Measurements from ENCODE around the gene NTRK3. TPM values are rescaled to one million over a fixed set of nuclear protein-coding genes. Genes with fewer than 3 reads are reported as not detected.
"Not testable (repeated sequence)": the region's sequence is repeated elsewhere in the genome, so short reads cannot be mapped to it uniquely, and the experiment has no call there.

NTRK3 gene
- total RNA-seq, 2 experiments from 2014 or later = not detected

DNA sequence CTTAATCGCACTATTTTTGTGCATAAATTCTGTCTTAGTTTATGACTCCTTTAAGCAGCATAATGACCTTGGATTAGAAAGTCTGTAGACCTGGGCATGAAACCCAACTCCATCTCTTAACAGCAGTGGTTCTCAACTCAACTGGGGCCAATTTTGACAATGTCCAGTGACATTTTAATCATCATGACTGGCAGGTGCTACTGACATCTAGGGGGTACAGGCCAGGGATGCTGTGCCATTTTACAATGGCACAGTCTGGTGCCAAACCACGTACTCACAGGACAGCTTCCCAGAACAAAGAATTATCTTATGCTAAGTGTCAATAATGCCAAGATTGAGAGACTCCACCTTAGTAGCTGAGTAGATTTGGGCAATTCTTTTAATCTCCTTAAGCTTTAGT lies 405.0 kb downstream of the NTRK3 start:
- ATAC-seq (no peak), DNase-seq (no peak)
- CTCF ChIA-PET = no interaction called here
- H3K27me3 Mint-ChIP-seq (ENCODE audit: low read depth) = no peaks in the 10 kb centered on the region
- H3K9me3 Mint-ChIP-seq (ENCODE audit: insufficient read depth) = no peaks in the 10 kb centered on the region
- no peaks in the 10 kb centered on the region for H3K36me3 Mint-ChIP-seq (ENCODE audit: low read depth)
- H3K4me1 Mint-ChIP-seq (ENCODE audit: low read depth) = no peaks in the 10 kb centered on the region
- POLR2A ChIA-PET = no interaction called here
- no peak overlapping the region for H3K27ac Mint-ChIP-seq
- no peak overlapping the region for H3K4me3 Mint-ChIP-seq

DNA sequence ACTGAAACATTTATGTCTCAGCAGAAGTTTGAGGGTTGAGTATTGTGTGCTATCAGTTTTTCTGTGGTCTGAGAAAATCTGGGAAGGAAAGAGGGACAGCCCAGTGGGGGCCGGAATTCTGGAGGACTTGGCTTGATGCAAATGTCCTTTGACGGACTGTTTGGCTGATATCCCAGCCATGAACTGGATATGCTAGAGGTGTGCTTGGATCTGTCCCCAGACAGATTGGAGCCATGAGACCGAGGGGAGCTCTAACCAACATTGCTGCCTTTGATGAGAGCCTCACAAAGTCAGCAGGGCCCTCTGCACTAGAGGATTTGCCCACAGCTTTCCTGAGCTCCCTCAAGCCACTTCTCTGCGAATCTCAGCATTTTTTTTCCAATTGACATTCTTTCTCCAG lies 405.6 kb downstream of the NTRK3 start:
- POLR2A ChIA-PET = no interaction called here
- no peak for ATAC-seq
- no peak for DNase-seq
- Mint-ChIP-seq H3K9me3 (ENCODE audit: insufficient read depth) (no peaks in the 10 kb centered on the region), H3K36me3 (ENCODE audit: low read depth) (no peaks in the 10 kb centered on the region), H3K27me3 (ENCODE audit: low read depth) (no peaks in the 10 kb centered on the region), H3K4me3 (no peak overlapping the region), H3K27ac (no peak overlapping the region), H3K4me1 (ENCODE audit: low read depth) (no peaks in the 10 kb centered on the region)
- CTCF ChIA-PET = no interaction called here

DNA sequence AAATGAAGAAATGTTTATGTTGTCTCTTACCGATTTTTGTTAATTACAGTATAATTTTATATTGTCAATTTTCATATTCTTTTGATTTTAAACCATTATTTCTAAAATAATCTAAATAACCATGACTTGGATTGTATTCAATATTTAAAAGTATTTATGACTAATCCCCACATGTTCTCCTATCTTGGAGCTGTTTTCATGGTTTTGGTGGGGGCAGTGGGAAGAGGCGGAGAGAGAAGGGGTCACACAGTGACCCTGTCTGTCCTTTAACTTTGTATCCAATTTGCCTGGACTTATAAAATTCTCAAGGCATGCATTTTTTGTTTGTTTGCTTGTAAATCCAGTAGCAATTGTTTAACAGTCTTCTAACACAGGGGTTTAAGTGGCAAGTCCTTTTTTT lies 407.4 kb downstream of the NTRK3 start:
- ATAC-seq = no peak
- POLR2A ChIA-PET = no interaction called here
- no peak for DNase-seq
- H3K9me3 Mint-ChIP-seq (ENCODE audit: insufficient read depth) = no peaks in the 10 kb centered on the region
- no peak overlapping the region for H3K4me3 Mint-ChIP-seq
- no peaks in the 10 kb centered on the region for H3K4me1 Mint-ChIP-seq (ENCODE audit: low read depth)
- H3K36me3 Mint-ChIP-seq (ENCODE audit: low read depth) = no peaks in the 10 kb centered on the region
- H3K27ac Mint-ChIP-seq = no peak overlapping the region
- CTCF ChIA-PET = no interaction called here
- no peaks in the 10 kb centered on the region for H3K27me3 Mint-ChIP-seq (ENCODE audit: low read depth)

DNA sequence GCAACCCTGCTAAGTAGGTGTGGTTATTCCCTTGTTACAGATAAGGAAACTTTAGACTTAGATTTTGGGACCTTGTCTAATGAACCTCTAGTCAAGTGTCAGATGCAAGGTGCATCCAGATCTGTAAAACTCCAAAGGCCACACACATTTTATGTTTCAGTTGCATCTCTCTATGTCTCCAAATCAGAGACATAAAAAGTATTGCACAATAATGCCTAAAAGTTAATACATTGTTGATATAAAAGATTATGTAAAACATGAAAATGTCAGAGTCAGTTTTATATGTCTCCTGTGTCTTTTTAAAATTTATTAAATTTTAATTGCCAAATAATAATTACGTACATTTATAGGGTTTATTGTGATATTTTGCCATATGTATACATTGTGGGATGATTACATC lies 408.5 kb downstream of the NTRK3 start:
- Mint-ChIP-seq H3K4me3 (no peak overlapping the region), H3K4me1 (ENCODE audit: low read depth) (no peaks in the 10 kb centered on the region), H3K27ac (no peak overlapping the region), H3K27me3 (ENCODE audit: low read depth) (no peaks in the 10 kb centered on the region), H3K9me3 (ENCODE audit: insufficient read depth) (no peaks in the 10 kb centered on the region), H3K36me3 (ENCODE audit: low read depth) (no peaks in the 10 kb centered on the region)
- ATAC-seq (no peak), DNase-seq (no peak)
- ChIA-PET POLR2A (no interaction called here), CTCF (no interaction called here)

DNA sequence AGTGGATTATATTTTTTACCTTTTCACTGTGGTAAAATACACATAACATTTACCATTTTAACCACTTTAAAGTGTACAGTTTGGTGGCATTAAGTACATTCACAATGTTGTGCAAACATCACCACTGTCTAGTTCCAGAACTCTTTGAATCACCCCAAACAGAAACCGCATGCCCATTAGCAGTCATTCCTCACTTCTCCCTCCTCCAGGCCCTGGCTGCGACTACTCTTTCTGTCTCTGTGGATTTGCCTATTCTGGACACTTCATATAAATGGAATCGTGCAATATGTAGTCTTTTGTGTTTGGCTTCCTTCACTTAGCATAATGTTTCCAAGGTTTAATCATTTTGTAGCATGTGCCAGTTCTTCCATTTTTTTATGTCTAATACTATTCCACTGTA lies 409.8 kb downstream of the NTRK3 start:
- Mint-ChIP-seq H3K4me1 (ENCODE audit: low read depth) (no peaks in the 10 kb centered on the region), H3K4me3 (no peak overlapping the region), H3K27me3 (ENCODE audit: low read depth) (no peaks in the 10 kb centered on the region), H3K9me3 (ENCODE audit: insufficient read depth) (no peaks in the 10 kb centered on the region), H3K36me3 (ENCODE audit: low read depth) (no peaks in the 10 kb centered on the region), H3K27ac (no peak overlapping the region)
- POLR2A ChIA-PET = no interaction called here
- CTCF ChIA-PET = no interaction called here
- no peak for ATAC-seq
- no peak for DNase-seq

DNA sequence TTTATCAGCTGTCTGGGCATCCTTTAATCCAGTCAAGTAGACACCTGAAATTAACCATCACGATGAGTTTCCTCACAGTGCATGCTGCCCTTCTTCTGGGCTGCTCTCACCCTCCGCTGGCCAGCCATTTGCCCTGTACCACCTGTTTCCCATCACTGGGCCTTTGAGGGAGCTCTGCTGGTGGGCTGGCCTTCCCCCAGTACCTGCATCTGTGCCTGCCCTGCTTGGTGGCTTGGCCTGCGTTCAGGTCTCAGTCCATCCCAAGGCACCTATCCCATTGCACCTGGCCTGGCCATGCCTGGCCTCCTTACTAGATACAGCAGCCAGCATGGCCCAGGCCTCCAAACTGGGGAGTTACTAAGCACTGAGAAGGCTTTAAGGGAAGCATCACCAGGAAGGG lies 413.2 kb downstream of the NTRK3 start:
- Mint-ChIP-seq H3K4me1 (ENCODE audit: low read depth) (no peaks in the 10 kb centered on the region), H3K9me3 (ENCODE audit: insufficient read depth) (no peaks in the 10 kb centered on the region), H3K27me3 (ENCODE audit: low read depth) (no peaks in the 10 kb centered on the region), H3K4me3 (no peak overlapping the region), H3K36me3 (ENCODE audit: low read depth) (no peaks in the 10 kb centered on the region), H3K27ac (no peak overlapping the region)
- DNase-seq = no peak
- CTCF ChIA-PET = no interaction called here
- POLR2A ChIA-PET = no interaction called here
- no peak for ATAC-seq

DNA sequence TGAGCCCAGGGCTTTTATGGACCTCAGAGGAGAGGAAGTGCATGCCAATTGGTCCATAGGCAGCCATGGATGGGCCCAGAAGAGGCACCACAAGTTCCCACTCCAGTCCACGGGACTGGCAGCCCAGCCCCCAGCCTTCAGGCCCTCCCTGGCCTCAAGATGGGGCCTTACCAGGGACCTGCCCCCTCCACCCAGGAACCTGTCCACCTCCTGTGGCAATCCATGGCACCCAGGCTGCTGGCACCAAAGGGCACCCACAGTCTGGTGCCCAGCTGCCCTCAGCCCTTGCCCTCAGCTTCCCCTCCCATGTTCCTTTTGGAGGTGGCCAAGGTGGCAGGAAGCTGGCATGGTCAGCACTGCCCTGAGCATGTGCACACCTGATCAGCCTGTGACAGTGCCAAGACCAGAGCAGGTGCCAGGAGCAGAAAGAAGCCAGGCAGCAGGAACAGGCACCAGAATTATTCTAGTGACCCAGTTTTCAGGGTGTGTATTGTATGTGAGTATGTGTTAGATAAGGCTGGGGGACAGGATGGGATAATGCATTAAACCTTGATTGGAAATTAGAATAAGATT lies 415.0 kb downstream of the NTRK3 start:
- ATAC-seq (no peak), DNase-seq (no peak)
- H3K4me3 Mint-ChIP-seq = no peak overlapping the region
- ChIA-PET POLR2A (no interaction called here), CTCF (no interaction called here)
- no peak overlapping the region for H3K27ac Mint-ChIP-seq
- H3K36me3 Mint-ChIP-seq (ENCODE audit: low read depth) = no peaks in the 10 kb centered on the region
- H3K27me3 Mint-ChIP-seq (ENCODE audit: low read depth) = no peaks in the 10 kb centered on the region
- H3K4me1 Mint-ChIP-seq (ENCODE audit: low read depth) = no peaks in the 10 kb centered on the region
- no peaks in the 10 kb centered on the region for H3K9me3 Mint-ChIP-seq (ENCODE audit: insufficient read depth)

DNA sequence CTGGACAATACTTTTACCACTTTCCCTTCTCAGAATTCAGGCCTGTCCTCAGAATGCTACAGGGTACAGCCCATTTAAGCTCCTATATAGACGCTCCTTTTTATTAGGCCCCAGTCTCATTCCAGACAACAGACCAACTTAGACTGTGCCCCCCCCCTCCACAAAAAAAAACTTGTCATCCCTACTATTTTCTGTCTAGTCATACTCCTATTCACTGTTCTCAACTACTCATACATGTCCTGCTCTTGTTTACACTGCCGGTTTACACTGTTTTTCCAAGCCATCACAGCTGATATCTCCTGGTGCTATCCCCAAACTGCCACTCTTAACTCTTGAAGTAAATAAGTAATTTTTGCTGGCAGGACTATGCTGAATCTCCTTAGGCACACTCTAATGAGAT lies 420.7 kb downstream of the NTRK3 start:
- H3K9me3 Mint-ChIP-seq (ENCODE audit: insufficient read depth); H3K27ac Mint-ChIP-seq; ATAC-seq; H3K36me3 Mint-ChIP-seq (ENCODE audit: low read depth); POLR2A ChIA-PET; DNase-seq; CTCF ChIA-PET; H3K27me3 Mint-ChIP-seq (ENCODE audit: low read depth); H3K4me3 Mint-ChIP-seq; H3K4me1 Mint-ChIP-seq (ENCODE audit: low read depth): not testable (repeated sequence)

DNA sequence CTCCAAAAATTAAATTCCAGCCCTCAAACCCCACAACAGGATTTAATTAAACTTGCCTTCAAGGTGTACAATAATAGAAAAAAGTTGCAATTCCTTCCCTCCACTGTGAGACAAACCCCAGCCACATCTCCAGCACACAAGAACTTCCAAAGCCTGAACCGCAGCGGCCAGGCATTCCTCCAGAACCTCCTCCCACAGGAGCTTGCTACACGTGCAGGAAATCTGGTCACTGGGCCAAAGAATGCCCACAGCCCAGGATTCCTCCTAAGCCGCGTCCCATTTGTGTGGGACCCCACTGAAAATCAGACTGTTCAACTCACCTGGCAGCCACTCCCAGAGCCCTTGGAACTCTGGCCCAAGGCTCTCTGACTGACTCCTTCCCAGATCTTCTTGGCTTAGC lies 423.2 kb downstream of the NTRK3 start:
- H3K27me3 Mint-ChIP-seq (ENCODE audit: low read depth); H3K4me1 Mint-ChIP-seq (ENCODE audit: low read depth); POLR2A ChIA-PET: not testable (repeated sequence)

DNA sequence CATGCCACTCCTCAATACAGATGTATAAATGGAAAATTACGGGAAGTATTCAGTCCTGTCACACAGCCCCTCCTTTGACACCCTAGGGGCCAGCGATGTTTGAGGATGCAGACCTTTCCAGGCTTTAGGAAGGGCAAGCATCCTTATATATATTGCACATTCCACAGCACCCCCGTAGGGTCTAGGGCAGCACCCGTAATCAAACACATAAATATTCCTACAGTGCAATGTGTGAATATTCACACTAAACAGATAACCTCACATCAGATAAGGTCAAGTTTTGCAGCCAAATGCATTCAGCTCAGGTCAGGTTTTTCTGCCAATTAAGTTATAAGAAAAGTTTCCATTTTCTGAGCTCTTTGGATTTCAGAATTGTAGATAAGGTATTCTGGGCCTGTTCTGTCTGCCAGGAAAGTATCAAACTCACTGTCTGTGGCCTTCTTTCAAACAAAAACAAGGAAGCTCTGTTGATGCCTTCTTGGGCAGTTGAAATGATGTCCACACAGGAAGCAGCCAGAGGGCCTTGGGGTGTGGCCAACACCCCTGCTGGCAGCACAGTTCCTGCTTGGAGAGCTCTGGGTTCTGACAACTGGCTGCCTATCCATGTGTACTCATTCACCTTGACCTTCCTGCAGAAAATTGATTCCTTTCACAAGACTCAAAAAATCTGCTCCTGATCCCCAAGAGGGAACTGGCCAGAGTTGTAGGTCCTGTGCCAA lies 427.0 kb downstream of the NTRK3 start:
- no peak for ATAC-seq
- Mint-ChIP-seq H3K36me3 (ENCODE audit: low read depth) (no peaks in the 10 kb centered on the region), H3K27ac (no peak overlapping the region), H3K4me3 (no peak overlapping the region), H3K9me3 (ENCODE audit: insufficient read depth) (no peaks in the 10 kb centered on the region), H3K27me3 (ENCODE audit: low read depth) (no peaks in the 10 kb centered on the region), H3K4me1 (ENCODE audit: low read depth) (no peaks in the 10 kb centered on the region)
- ChIA-PET CTCF (no interaction called here), POLR2A (no interaction called here)
- no peak for DNase-seq

More for the DNA sequence above, 423.2 kb downstream of the NTRK3 start:
- H3K9me3 Mint-ChIP-seq (ENCODE audit: insufficient read depth); CTCF ChIA-PET; ATAC-seq; DNase-seq; H3K36me3 Mint-ChIP-seq (ENCODE audit: low read depth); H3K27ac Mint-ChIP-seq; H3K4me3 Mint-ChIP-seq: not testable (repeated sequence)

DNA sequence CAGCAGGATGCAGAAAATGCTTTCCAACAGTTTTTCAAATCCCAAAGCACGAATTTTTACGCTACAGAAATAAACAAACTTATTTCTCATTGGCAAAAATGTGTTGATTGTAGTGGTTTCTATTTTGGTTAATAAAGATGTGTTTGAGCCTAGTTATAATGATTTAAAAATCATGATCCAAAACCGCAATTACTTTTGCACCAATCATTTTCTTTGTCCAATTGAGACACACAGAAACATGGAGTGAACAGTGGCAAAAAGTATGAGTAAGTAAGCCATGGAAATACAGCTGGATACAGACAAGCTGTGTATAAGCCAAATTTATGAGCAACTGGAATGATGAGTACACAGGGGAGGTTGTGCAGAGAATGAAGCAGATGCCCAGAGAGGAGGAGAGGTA lies 427.9 kb downstream of the NTRK3 start:
- DNase-seq (no peak), ATAC-seq (no peak)
- Mint-ChIP-seq H3K27ac (no peak overlapping the region), H3K4me1 (ENCODE audit: low read depth) (no peaks in the 10 kb centered on the region), H3K9me3 (ENCODE audit: insufficient read depth) (no peaks in the 10 kb centered on the region), H3K27me3 (ENCODE audit: low read depth) (no peaks in the 10 kb centered on the region), H3K4me3 (no peak overlapping the region), H3K36me3 (ENCODE audit: low read depth) (no peaks in the 10 kb centered on the region)
- CTCF ChIA-PET = no interaction called here
- POLR2A ChIA-PET = no interaction called here

DNA sequence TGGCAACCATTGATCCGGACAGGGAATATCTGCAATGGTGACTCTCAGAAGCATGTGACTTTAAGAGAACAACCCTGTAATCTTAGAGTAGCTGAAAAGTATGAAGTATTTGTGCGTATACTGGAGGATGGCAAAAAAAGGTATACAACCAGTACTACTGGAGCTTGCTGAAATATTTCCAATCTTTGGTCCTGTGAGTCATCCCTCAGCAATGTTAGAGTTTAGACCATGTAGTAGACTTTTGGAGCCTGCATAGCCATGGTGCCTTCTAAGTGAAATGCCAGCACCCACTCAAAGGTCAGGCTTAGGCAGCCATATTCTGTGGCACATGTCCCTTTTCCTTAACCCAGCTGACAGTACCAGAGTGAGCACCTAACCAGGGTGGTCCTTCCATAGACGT lies 429.4 kb downstream of the NTRK3 start:
- no peaks in the 10 kb centered on the region for H3K4me1 Mint-ChIP-seq (ENCODE audit: low read depth)
- no peak for DNase-seq
- no peak for ATAC-seq
- no peak overlapping the region for H3K4me3 Mint-ChIP-seq
- POLR2A ChIA-PET = no interaction called here
- no peak overlapping the region for H3K27ac Mint-ChIP-seq
- no peaks in the 10 kb centered on the region for H3K27me3 Mint-ChIP-seq (ENCODE audit: low read depth)
- CTCF ChIA-PET = no interaction called here
- H3K9me3 Mint-ChIP-seq (ENCODE audit: insufficient read depth) = no peaks in the 10 kb centered on the region
- H3K36me3 Mint-ChIP-seq (ENCODE audit: low read depth) = no peaks in the 10 kb centered on the region

DNA sequence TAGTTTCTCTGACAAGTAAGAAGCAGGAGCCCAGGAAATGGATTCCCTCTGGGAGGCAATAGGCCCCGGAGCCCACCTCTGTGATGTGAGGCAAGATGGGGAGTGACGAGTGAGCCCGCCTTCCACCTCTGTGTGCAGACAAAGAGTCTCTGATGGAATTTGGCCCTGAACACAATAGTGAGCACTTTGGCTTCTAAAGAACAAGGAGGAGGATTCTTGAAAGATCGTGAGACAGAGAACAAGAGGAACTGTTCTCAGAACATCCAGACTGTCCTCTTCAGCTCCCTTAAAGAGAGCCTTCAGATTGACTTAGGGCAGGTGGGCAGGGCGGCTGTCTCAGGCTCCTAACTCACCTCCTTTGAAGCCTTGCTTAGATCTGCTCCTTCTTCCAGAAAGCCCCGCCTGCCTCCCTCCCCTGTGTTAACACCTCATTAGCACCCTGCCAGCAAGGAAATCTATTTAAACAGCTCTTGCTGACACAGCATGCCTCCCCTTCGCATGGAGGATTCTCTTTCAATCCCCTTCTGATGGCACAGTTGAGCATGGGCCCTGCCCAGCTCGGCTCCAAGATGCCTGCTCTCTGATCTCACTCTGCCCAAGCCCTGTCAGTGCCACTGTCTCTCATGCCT lies 430.3 kb downstream of the NTRK3 start:
- H3K9me3 Mint-ChIP-seq (ENCODE audit: insufficient read depth) = no peaks in the 10 kb centered on the region
- H3K4me1 Mint-ChIP-seq (ENCODE audit: low read depth) = no peaks in the 10 kb centered on the region
- H3K36me3 Mint-ChIP-seq (ENCODE audit: low read depth) = no peaks in the 10 kb centered on the region
- no peak overlapping the region for H3K27ac Mint-ChIP-seq
- ChIA-PET POLR2A (no interaction called here), CTCF (no interaction called here)
- ATAC-seq (no peak), DNase-seq (no peak)
- no peak overlapping the region for H3K4me3 Mint-ChIP-seq
- no peaks in the 10 kb centered on the region for H3K27me3 Mint-ChIP-seq (ENCODE audit: low read depth)
